Fibroblast of mammary gland (primary cell): Measurements from ENCODE around the gene FLVCR1.

ENCODE experiments used
- DNase-seq: peaks from one replicate; pipeline ENCODE4 v3.0.0-alpha.2; 2010; ENCODE audit warnings: low read depth
- H3K4me3 ChIP-seq: 2 replicates; pipeline ENCODE4 v1.5.1; 2011; ENCODE audit warnings: low read depth, mild to moderate bottlenecking, low read length, moderate library complexity; ENCODE audit not compliant: control insufficient read depth
- CTCF ChIP-seq: conservative IDR thresholded peaks from 2 replicates; pipeline ENCODE4 v1.5.1; 2011; ENCODE audit warnings: low read depth, low read length, inconsistent platforms; ENCODE audit not compliant: control insufficient read depth, insufficient read depth

The FLVCR1 gene

GRCh38 chr1:212857992-212858460 is at the start of gene FLVCR1:
FLVCR1 (plus strand) TSS chr1:212858275; CDS start chr1:212858453, 178 bp downstream.
- no peak for TF ChIP-seq CTCF
- DNase-seq: peak; percentile 93
- peak within 1 kb of the TSS; percentile 66 for H3K4me3 ChIP-seq

DNA sequence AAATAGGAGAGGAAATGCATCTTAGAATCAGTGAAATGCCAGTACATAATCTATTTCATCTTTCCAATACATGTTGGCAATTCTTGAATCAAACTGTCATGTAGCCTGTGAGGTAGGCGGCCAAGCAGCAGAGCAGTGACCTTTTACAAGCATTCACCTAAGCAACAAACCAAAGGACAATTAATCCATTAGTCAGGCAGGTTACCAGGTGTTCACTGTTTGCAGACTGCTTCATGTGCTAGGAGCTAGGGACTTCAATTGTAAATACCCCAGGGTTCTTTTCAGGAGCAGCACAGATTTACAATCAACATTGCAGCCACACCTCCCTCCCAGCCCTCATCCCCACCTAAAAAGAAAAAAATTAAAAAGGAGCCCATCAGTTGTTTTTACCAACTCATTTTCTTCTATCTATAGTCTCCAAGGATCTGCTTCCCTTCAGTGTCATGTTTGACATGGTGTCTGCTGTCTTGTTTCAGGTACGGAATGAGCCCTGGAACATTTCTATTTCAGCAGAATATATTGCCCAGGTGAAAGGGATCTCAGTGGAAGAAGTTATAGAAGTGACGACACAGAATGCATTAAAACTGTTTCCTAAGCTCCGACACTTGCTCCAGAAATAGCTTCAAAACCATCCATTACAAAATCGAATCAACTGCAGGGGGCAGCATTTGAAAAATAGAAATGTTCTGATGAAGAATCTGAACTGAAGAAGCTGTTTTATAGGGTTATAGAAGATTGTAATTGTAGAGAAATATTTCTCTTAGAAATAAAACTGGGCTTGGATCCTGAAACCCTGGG is 43.3 kb upstream of the FLVCR1 start:
- peak; percentile 17 for DNase-seq
- no peak overlapping the region for H3K4me3 ChIP-seq
- peak; percentile 32 for TF ChIP-seq CTCF

DNA sequence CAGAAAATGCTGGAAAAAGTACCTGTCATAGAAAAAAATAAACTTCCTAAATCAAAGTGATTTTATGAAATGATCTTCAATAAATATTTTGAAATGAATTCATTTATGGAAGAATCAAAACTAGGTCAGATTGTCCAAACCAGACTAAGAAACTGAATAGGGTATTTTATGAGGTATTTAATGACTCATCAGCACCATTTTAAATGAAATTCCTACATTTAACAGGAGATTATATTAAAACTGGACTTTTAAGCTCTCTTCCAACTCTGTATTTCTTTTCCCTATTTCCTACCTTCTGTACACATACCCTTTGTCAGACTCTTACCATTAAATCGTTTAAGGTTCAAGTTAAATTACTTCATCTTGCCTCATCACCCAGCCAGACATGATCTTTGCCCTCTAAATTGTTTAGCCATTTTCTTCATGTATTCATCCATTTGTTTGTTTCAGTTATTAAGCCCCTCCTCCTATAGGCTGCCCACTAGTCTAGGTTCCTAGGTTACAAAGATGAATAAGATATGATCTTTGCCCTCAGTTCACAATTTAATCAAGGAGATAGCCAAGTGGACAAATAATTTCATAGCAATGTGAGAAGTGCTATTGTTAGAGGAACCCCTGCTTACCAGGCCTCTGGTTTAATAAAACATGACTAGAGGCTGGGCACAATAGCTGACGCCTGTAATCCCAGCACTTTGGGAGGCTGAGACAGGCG is 41.4 kb upstream of the FLVCR1 start:
- no peak overlapping the region for H3K4me3 ChIP-seq
- no peak for TF ChIP-seq CTCF
- DNase-seq: no peak

GRCh38 chr1:212819726-212820125 is 38.3 kb upstream of the FLVCR1 start:
- no peak for TF ChIP-seq CTCF
- DNase-seq: no peak
- H3K4me3 ChIP-seq: no peak overlapping the region

DNA sequence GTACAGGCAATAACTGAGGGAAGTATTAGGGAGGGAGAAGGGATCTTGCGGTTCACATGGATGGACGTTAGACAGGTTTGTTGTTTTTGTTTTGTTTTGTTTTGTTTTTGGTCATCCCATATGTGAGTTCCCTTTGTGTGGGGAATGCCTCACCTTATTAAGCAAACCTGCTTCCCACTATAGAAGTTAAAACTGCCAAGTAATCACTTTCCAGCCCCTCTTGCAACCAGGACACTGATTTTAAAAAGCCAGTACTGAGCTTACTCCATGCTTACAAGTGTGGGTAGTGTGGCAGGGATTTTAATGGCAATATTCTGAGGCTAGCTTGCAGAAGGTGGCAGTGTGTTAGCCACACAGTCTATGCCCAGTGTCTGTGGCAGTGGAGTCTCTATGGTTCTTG is 37.1 kb upstream of the FLVCR1 start:
- H3K4me3 ChIP-seq: no peak overlapping the region
- no peak for DNase-seq
- no peak for TF ChIP-seq CTCF

- TF ChIP-seq CTCF: no peak
- no peak overlapping the region for H3K4me3 ChIP-seq
- no peak for DNase-seq
Measured at GRCh38 chr1:212822956-212823355, 35.1 kb upstream of the FLVCR1 start.
